Measurements from ENCODE around the gene UBE2F.

- TF ChIP-seq KLF13 (tag; IDR thresholded peaks at IDR 0.05; ENCODE audit: borderline replicate concordance, low read depth) (no peak), EZH2 (IDR thresholded peaks at IDR 0.05; ENCODE audit: borderline replicate concordance, low read depth, low read length) (no peak)
Observed at GRCh38 chr2:237996021-237996593, 29.3 kb downstream of the UBE2F start.

Measured in K562 (cell line).